Kidney (tissue), 14 donors: ENCODE data around the gene MIEF1. TPM values are rescaled to one million over a fixed set of nuclear protein-coding genes. Genes with fewer than 3 reads are reported as not detected.

ENCODE experiments used
- DNase-seq, 5 donors: peaks; one replicate each; pipeline ENCODE4 v3.0.0-alpha.2; 2013 to 2020
- FAIRE-seq: peaks from 2 replicates; lab custom pipeline; 2012; peaks lifted over from hg19 to GRCh38; lab: Jason Lieb, UNC
- H3K27ac ChIP-seq, 2 donors: one replicate each; pipeline ENCODE4 v1.7.0; 2013; ENCODE audit warnings: low read depth in 2 of 2, low read length in 2 of 2, inconsistent platforms in 1 of 2
- H3K27me3 ChIP-seq: one replicate; pipeline ENCODE4 v1.7.1; 2013; ENCODE audit warnings: low read length, inconsistent platforms; ENCODE audit not compliant: control insufficient read depth, insufficient read depth
- H3K36me3 ChIP-seq, 3 donors: one replicate each; pipeline versions ENCODE4 v1.7.0 to v1.7.1; 2013; ENCODE audit warnings: low read length in 3 of 3, control low read depth in 1 of 3, inconsistent platforms in 1 of 3; ENCODE audit not compliant: insufficient read depth in 3 of 3, control insufficient read depth in 2 of 3
- H3K4me1 ChIP-seq, 3 donors: one replicate each; pipeline versions ENCODE4 v1.7.0 to v1.7.1; 2013; ENCODE audit warnings: low read length in 3 of 3, inconsistent platforms in 1 of 3, low read depth in 1 of 3; ENCODE audit not compliant: control insufficient read depth in 2 of 3, insufficient read depth in 2 of 3
- H3K4me3 ChIP-seq, 3 donors: one replicate each; pipeline versions ENCODE4 v1.7.0 to v1.8.1; 2013; ENCODE audit warnings: low read length in 3 of 3, control low read depth in 1 of 3, inconsistent platforms in 1 of 3
- H3K9ac ChIP-seq, 3 donors: one replicate each; pipeline versions ENCODE4 v1.7.0 to v1.7.1; 2013; ENCODE audit warnings: low read length in 3 of 3, control low read depth in 1 of 3, inconsistent platforms in 1 of 3
- H3K9me3 ChIP-seq, 3 donors: one replicate each; pipeline versions ENCODE4 v1.7.0 to v1.7.1; 2013; ENCODE audit warnings: low read length in 3 of 3, control low read depth in 1 of 3, inconsistent platforms in 1 of 3; ENCODE audit not compliant: control insufficient read depth in 2 of 3, insufficient read depth in 1 of 3
- intact Hi-C: fragments of 100-400 bp; cut with DNase I; formaldehyde crosslinking; loops from one replicate; pipeline ENCODE4 v1.11.1; 2022
- polyA plus RNA-seq: library from polyadenylated mRNA; stranded (reverse); fragments of 350-450 nt; fragmentation: Illumina TruSeq; extraction: RNeasy Lipid Tissue Mini Kit (QIAGEN cat#74804); gene quantifications from one replicate; pipeline ENCODE4 v1.2.3, GENCODE V29; 2014; ENCODE audit warnings: low read depth, low replicate concordance; ENCODE audit not compliant: insufficient read depth
- total RNA-seq: library from RNA; stranded (reverse); fragmentation: NEBNext Ultra II Directional; extraction: Animal tissue kit (Norgen Biotek cat#: 25700); gene quantifications from one replicate; pipeline ENCODE4 v1.2.1, GENCODE V29; 2021
- TF ChIP-seq, protein P1 (sequence below): IDR thresholded peaks from 3 replicates; pipeline ENCODE4 v1.5.1; 2012; ENCODE audit warnings: mild to moderate bottlenecking, moderate library complexity, borderline replicate concordance; ENCODE audit not compliant: insufficient read depth; ENCODE audit errors: extremely low read depth
- donor health status: control.
- donor health status: control.
- donor health status: control.
- donor health status: control.
- donor health status: control.
- donor health status: DM: yes; HTN: yes; CAD: no.
- donor health status: Normal renal cell carcinoma (clear cell type).

Gene MIEF1
- total and polyA plus RNA-seq, 2 donors from 2014 or later: 13.0 to 27.9 TPM

DNA sequence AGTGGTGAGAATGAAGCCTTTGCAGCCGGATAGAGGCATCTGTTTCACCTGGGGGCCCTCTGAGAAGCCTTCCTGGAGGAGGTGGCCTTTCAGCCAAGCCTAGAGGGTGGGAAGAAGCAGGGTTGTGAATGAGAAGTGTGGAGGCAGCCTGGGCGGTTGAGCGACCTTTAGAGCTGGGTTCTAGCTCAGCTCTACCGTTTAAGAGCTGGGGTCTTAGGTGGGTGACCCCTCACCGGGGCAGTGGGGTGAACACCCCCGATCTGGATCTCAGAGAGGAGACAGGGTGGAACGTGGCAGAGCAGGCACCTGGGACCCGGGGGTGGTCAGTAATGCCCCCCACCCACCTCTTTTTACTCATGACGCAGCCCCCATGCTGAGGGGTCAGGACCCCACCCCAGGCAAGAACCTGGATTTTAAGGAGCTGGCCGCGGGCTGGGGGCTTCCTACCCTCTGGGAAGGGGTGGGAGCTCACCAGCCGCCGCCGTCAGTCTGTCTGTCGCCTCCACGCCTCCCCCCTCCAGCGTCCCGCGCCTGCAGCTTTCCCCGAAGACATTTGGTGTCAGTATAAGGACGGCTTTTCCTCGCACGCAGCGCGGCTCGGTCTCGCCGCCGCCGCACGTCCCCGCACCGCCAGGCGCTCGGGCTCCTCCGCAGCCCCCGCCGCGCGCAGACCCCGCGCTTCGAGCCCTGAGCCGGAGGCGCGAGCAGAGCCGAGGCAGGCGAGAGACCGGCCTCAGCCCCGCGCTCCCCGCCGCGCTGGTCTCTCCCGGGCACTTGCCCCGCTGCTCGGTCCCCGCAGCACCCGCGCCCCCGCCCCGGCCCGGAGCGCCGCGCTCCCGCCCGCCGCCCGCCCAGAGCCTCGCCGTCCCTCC lies 55.1 kb downstream of the MIEF1 start:
- no peak for FAIRE-seq
- intact Hi-C loops: no loop called here
- peak in 3 of 5 donors; percentile 25 to 48 (median 35) for DNase-seq
- Histone ChIP-seq H3K9ac (no peak overlapping the region), H3K4me1 (no peaks in the 10 kb centered on the region), H3K4me3 (no peak overlapping the region), H3K36me3 (no peaks in the 10 kb centered on the region), H3K27me3 (peaks cover 6% of the 10 kb centered on the region), H3K9me3 (no peaks in the 10 kb centered on the region), H3K27ac (no peak overlapping the region)
- TF ChIP-seq, protein P1, sequence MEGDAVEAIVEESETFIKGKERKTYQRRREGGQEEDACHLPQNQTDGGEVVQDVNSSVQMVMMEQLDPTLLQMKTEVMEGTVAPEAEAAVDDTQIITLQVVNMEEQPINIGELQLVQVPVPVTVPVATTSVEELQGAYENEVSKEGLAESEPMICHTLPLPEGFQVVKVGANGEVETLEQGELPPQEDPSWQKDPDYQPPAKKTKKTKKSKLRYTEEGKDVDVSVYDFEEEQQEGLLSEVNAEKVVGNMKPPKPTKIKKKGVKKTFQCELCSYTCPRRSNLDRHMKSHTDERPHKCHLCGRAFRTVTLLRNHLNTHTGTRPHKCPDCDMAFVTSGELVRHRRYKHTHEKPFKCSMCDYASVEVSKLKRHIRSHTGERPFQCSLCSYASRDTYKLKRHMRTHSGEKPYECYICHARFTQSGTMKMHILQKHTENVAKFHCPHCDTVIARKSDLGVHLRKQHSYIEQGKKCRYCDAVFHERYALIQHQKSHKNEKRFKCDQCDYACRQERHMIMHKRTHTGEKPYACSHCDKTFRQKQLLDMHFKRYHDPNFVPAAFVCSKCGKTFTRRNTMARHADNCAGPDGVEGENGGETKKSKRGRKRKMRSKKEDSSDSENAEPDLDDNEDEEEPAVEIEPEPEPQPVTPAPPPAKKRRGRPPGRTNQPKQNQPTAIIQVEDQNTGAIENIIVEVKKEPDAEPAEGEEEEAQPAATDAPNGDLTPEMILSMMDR: no peak

- peak in 2 of 5 donors; percentile 33 to 40 for DNase-seq
- TF ChIP-seq, protein P1: no peak
- H3K36me3 ChIP-seq: no peaks in the 10 kb centered on the region
- no peaks in the 10 kb centered on the region for H3K9me3 ChIP-seq
- intact Hi-C loops: no loop called here
- H3K27me3 ChIP-seq: peaks cover 6% of the 10 kb centered on the region
- no peak overlapping the region for H3K9ac ChIP-seq
- no peaks in the 10 kb centered on the region for H3K4me1 ChIP-seq
- no peak for FAIRE-seq
- no peak overlapping the region for H3K27ac ChIP-seq
- no peak overlapping the region for H3K4me3 ChIP-seq
Measured at GRCh38 chr22:39558254-39558727, 56.2 kb downstream of the MIEF1 start.

DNA sequence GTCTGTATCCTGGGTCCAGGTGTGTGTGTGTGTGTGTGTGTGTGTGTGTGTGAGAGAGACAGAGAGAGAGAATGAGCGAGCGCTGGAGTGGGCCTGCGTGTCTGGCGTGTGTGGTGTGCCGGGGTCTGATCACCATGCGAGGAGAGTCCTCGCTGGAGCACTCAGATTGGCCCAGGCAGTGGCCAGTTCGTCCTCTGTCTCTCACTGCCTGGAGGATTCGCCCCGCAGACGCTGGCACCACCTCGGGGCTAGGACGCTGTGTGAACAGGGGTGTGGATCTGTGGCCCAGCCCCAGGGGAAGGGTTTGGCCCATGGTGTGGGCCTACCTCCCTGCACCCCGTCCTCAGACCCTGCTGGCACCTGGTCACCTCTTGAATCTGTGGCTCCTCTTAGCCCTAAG lies 56.9 kb downstream of the MIEF1 start:
- no peaks in the 10 kb centered on the region for H3K4me1 ChIP-seq
- H3K9ac ChIP-seq: no peak overlapping the region
- H3K9me3 ChIP-seq: no peaks in the 10 kb centered on the region
- no peak overlapping the region for H3K4me3 ChIP-seq
- H3K27ac ChIP-seq: no peak overlapping the region
- intact Hi-C loops: no loop called here
- no peaks in the 10 kb centered on the region for H3K36me3 ChIP-seq
- TF ChIP-seq, protein P1: no peak
- H3K27me3 ChIP-seq: peaks cover 6% of the 10 kb centered on the region
- no peak for DNase-seq
- no peak for FAIRE-seq
